H1 (cell line): ENCODE measurements around the gene BMF. TPM values are rescaled to one million over a fixed set of nuclear protein-coding genes. Genes with fewer than 3 reads are reported as not detected.
A peak's percentile ranks its signal among the peaks of the same experiment; 100 is the strongest.

Experiments used
- CTCF ChIA-PET: fragments of 300-600 bp; sonication (Branson Sonifier 250); formaldehyde crosslinking; loops from one replicate; lab custom pipeline; 2021; ENCODE audit not compliant: partially characterized antibody; lab: Charles Lee
- POLR2A ChIA-PET: fragments of 300-600 bp; sonication (Branson Sonifier 250); formaldehyde crosslinking; loops from one replicate; lab custom pipeline; 2021; ENCODE audit warnings: inconsistent platforms; ENCODE audit not compliant: partially characterized antibody; lab: Charles Lee
- DNase-seq, 2 experiments: peaks; one replicate each; pipeline versions ENCODE4 v3.0.0 to v3.0.0-alpha.2; 2010 to 2022; ENCODE audit warnings: low spot score in 2 of 2, low read depth in 1 of 2, mixed read lengths in 1 of 2
- FAIRE-seq: peaks from 2 replicates; lab custom pipeline; 2011; peaks lifted over from hg19 to GRCh38; lab: Jason Lieb, UNC
- H2AFZ ChIP-seq: 2 replicates; pipeline ENCODE4 v1.8.1; 2012; ENCODE audit warnings: low read length, inconsistent platforms
- H2AK5ac ChIP-seq: 2 replicates; pipeline ENCODE4 v1.6.1; 2013; ENCODE audit warnings: low read depth, low read length
- H2BK120ac ChIP-seq: replicated peaks from 2 replicates; pipeline ENCODE3; 2013; ENCODE audit warnings: low read depth, low read length, inconsistent platforms
- H2BK12ac ChIP-seq: 2 replicates; pipeline ENCODE4 v1.6.1; 2013; ENCODE audit warnings: low read depth, low read length
- H2BK15ac ChIP-seq: 2 replicates; pipeline ENCODE4 v1.6.1; 2013; ENCODE audit warnings: low read length
- H2BK20ac ChIP-seq: 2 replicates; pipeline ENCODE4 v1.6.1; 2013; ENCODE audit warnings: low read length
- H2BK5ac ChIP-seq: 2 replicates; pipeline ENCODE4 v1.6.1; 2013; ENCODE audit warnings: low read depth, low read length
- H3K14ac ChIP-seq: 2 replicates; pipeline ENCODE4 v1.6.1; 2013; ENCODE audit warnings: inconsistent platforms; ENCODE audit not compliant: insufficient read length
- H3K18ac ChIP-seq: 2 replicates; pipeline ENCODE4 v1.6.1; 2013; ENCODE audit warnings: low read length; ENCODE audit errors: extremely low read depth
- H3K23ac ChIP-seq: 2 replicates; pipeline ENCODE4 v1.6.1; 2013; ENCODE audit warnings: inconsistent platforms; ENCODE audit not compliant: insufficient read length
- H3K23me2 ChIP-seq: 2 replicates; pipeline ENCODE4 v1.6.1; 2013; ENCODE audit warnings: low read depth, low read length
- H3K27ac ChIP-seq: 2 replicates; pipeline ENCODE4 v1.6.1; 2011; ENCODE audit warnings: low read depth, low read length, inconsistent platforms
- H3K27me3 ChIP-seq, 4 experiments: replicated peaks in 1 of 4; 1 replicate in 1 of 4; 2 replicates in 3 of 4; pipeline versions ENCODE4 v1.6.1 to v1.8.1; 2011 to 2013; ENCODE audit warnings: low read length in 3 of 4, mild to moderate bottlenecking in 3 of 4, inconsistent platforms in 2 of 4, mixed read lengths in 2 of 4, moderate library complexity in 1 of 4; ENCODE audit not compliant: control insufficient read depth in 3 of 4, insufficient read depth in 3 of 4; ENCODE audit errors: extremely low read depth in 1 of 4
- H3K36me3 ChIP-seq, 4 experiments: 2 replicates each; pipeline versions ENCODE4 v1.6.1 to v1.8.1; 2011 to 2013; ENCODE audit warnings: mild to moderate bottlenecking in 4 of 4, low read length in 3 of 4, moderate library complexity in 2 of 4, control low read depth in 1 of 4, inconsistent platforms in 1 of 4; ENCODE audit not compliant: insufficient read depth in 4 of 4, control insufficient read depth in 2 of 4
- H3K4ac ChIP-seq: replicated peaks from 2 replicates; pipeline ENCODE3; 2013; ENCODE audit warnings: low read length, low read depth, mixed read lengths, inconsistent platforms; ENCODE audit not compliant: insufficient read length
- H3K4me1 ChIP-seq, 4 experiments: replicated peaks in 1 of 4; 1 replicate in 1 of 4; 2 replicates in 3 of 4; pipeline versions ENCODE4 v1.6.1 to v1.8.1; 2011 to 2013; ENCODE audit warnings: low read length in 3 of 4, inconsistent platforms in 2 of 4, mixed read lengths in 1 of 4; ENCODE audit not compliant: insufficient read depth in 4 of 4, control insufficient read depth in 3 of 4
- H3K4me2 ChIP-seq, 2 experiments: 2 replicates each; pipeline versions ENCODE4 v1.6.1 to v1.8.1; 2011 to 2013; ENCODE audit warnings: low read depth in 2 of 2, low read length in 2 of 2, control low read depth in 1 of 2, inconsistent platforms in 1 of 2, mild to moderate bottlenecking in 1 of 2; ENCODE audit not compliant: insufficient read depth in 1 of 2
- H3K4me3 ChIP-seq, 4 experiments: fragments of 200-600, 300-600 bp in 1 of 4; sonication (generic), shearing (Covaris generic), sonication (Bioruptor Twin) in 1 of 4; 2 replicates each; pipeline versions ENCODE4 v1.5.1 to v1.8.1; 2011 to 2016; ENCODE audit warnings: low read length in 4 of 4, low read depth in 3 of 4, control low read depth in 2 of 4, inconsistent platforms in 2 of 4, mild to moderate bottlenecking in 2 of 4, mixed read lengths in 1 of 4, moderate library complexity in 1 of 4; ENCODE audit not compliant: insufficient read depth in 2 of 4; ENCODE audit errors: extremely low read depth in 1 of 4
- H3K56ac ChIP-seq: replicated peaks from 2 replicates; pipeline ENCODE3; 2013; ENCODE audit warnings: low read depth, mild to moderate bottlenecking, mixed read lengths, low read length, inconsistent platforms; ENCODE audit not compliant: insufficient read length
- H3K79me1 ChIP-seq: 2 replicates; pipeline ENCODE4 v1.6.1; 2013; ENCODE audit warnings: low read depth, low read length, control low read depth
- H3K79me2 ChIP-seq, 2 experiments: 2 replicates each; pipeline versions ENCODE4 v1.6.1 to v1.8.1; 2012 to 2013; ENCODE audit warnings: low read length in 2 of 2, mild to moderate bottlenecking in 2 of 2, inconsistent platforms in 1 of 2; ENCODE audit not compliant: insufficient read depth in 2 of 2, control insufficient read depth in 1 of 2
- H3K9ac ChIP-seq, 4 experiments: replicated peaks in 1 of 4; 1 replicate in 1 of 4; 2 replicates in 3 of 4; pipeline versions ENCODE4 v1.6.1 to v1.8.1; 2011 to 2013; ENCODE audit warnings: low read depth in 3 of 4, low read length in 3 of 4, control low read depth in 2 of 4, mild to moderate bottlenecking in 2 of 4, moderate library complexity in 2 of 4, inconsistent platforms in 1 of 4; ENCODE audit errors: extremely low read depth in 1 of 4
- H3K9me3 ChIP-seq, 2 experiments: 2 replicates each; pipeline versions ENCODE4 v1.6.1 to v1.8.1; 2012 to 2013; ENCODE audit warnings: mild to moderate bottlenecking in 2 of 2, moderate library complexity in 2 of 2, control low read depth in 1 of 2, inconsistent platforms in 1 of 2, low read depth in 1 of 2, low read length in 1 of 2, mixed read lengths in 1 of 2; ENCODE audit not compliant: insufficient read depth in 2 of 2
- H4K20me1 ChIP-seq, 2 experiments: replicated peaks in 1 of 2; 2 replicates each; pipeline versions ENCODE3 to v1.8.1; 2011 to 2013; ENCODE audit warnings: inconsistent platforms in 2 of 2, low read length in 2 of 2, mild to moderate bottlenecking in 1 of 2; ENCODE audit not compliant: insufficient read depth in 2 of 2, control insufficient read depth in 1 of 2
- H4K5ac ChIP-seq: 2 replicates; pipeline ENCODE4 v1.6.1; 2013; ENCODE audit warnings: low read length, low read depth, mixed read lengths, inconsistent platforms; ENCODE audit not compliant: insufficient read length
- H4K8ac ChIP-seq: 2 replicates; pipeline ENCODE4 v1.8.0; 2013; ENCODE audit warnings: mild to moderate bottlenecking, moderate library complexity, low read length, inconsistent platforms; ENCODE audit not compliant: insufficient read depth; ENCODE audit errors: extremely low read depth
- H4K91ac ChIP-seq: replicated peaks from 2 replicates; pipeline ENCODE3; 2013; ENCODE audit warnings: low read length, mixed read lengths, inconsistent platforms; ENCODE audit not compliant: insufficient read length
- ATF2 ChIP-seq: IDR thresholded peaks from 2 replicates; pipeline ENCODE4 v1.6.1; 2012; ENCODE audit warnings: low read length, inconsistent platforms
- BRCA1 ChIP-seq: IDR thresholded peaks from 2 replicates; pipeline ENCODE4 v1.6.1; 2012; ENCODE audit warnings: low read depth, low read length, improper control_type of control experiment
- HDAC6 ChIP-seq: IDR thresholded peaks from one replicate; pipeline ENCODE4 v1.7.1; 2012; ENCODE audit warnings: low read depth, mild to moderate bottlenecking, inconsistent platforms, low read length, moderate library complexity
- MAFK ChIP-seq: IDR thresholded peaks from 2 replicates; pipeline ENCODE4 v1.6.1; 2012; ENCODE audit warnings: low read depth, mild to moderate bottlenecking, improper control_type of control experiment, low read length
- POU5F1 ChIP-seq: IDR thresholded peaks from 2 replicates; pipeline ENCODE4 v1.6.1; 2011; ENCODE audit warnings: low read depth, mild to moderate bottlenecking, low read length, moderate library complexity
- SAP30 ChIP-seq: fragments of 300-600 bp; sonication (generic); IDR thresholded peaks from 2 replicates; pipeline ENCODE4 v1.7.1; 2012; ENCODE audit warnings: low read length, moderate library complexity, mild to moderate bottlenecking, inconsistent platforms; ENCODE audit not compliant: insufficient read depth, insufficient replicate concordance
- SIN3A ChIP-seq, 2 experiments: IDR thresholded peaks in 1 of 2; conservative IDR thresholded peaks in 1 of 2; 2 replicates each; pipeline ENCODE4 v1.6.1; 2011 to 2012; ENCODE audit warnings: low read length in 2 of 2, improper control_type of control experiment in 1 of 2, low read depth in 1 of 2, mild to moderate bottlenecking in 1 of 2
- SIX5 ChIP-seq: IDR thresholded peaks from 2 replicates; pipeline ENCODE4 v1.6.1; 2011; ENCODE audit warnings: mild to moderate bottlenecking, low read depth, low read length
- SP4 ChIP-seq: IDR thresholded peaks from 2 replicates; pipeline ENCODE4 v1.6.1; 2012; ENCODE audit warnings: low read length, inconsistent platforms
- TAF1 ChIP-seq: IDR thresholded peaks from 2 replicates; pipeline ENCODE4 v1.6.1; 2011; ENCODE audit warnings: mild to moderate bottlenecking, low read depth, low read length
- TAF7 ChIP-seq: optimal IDR thresholded peaks from 2 replicates; pipeline ENCODE3; 2011; ENCODE audit warnings: low read depth, mild to moderate bottlenecking, inconsistent platforms, low read length, moderate library complexity, borderline replicate concordance
- WGBS, 2 experiments: shearing (Covaris generic) in 1 of 2; methylation state at CpG; one replicate each; pipeline versions ENCODE4 v1.1.6 to v1.1.7; 2013 to 2015; ENCODE audit warnings: low lambda C conversion rate in 2 of 2, mixed read lengths in 2 of 2, inconsistent platforms in 1 of 2, low coverage in 1 of 2, missing lambda C conversion rate in 1 of 2; ENCODE audit not compliant: insufficient replicate concordance in 2 of 2, insufficient coverage in 1 of 2, insufficient read length in 1 of 2; ENCODE audit errors: extremely low coverage in 1 of 2, missing lambda C conversion rate in 1 of 2; 5-methylcytosine and 5-hydroxymethylcytosine counted together
- polyA plus RNA-seq, 7 experiments: library from polyadenylated mRNA; depleted of rRNA in 3 of 7; stranded (reverse) in 5 of 7; unstranded in 2 of 7; fragments of >200 nt in 5 of 7; fragments of 200-250 nt in 2 of 7; gene quantifications; 1 replicate in 5 of 7; 2 replicates in 1 of 7; 4 replicates in 1 of 7; pipeline versions ENCODE4 v1.2.1 to v1.2.3, GENCODE V29; 2011 to 2013; ENCODE audit warnings: missing spikeins in 2 of 7, mixed read lengths in 2 of 7
- total RNA-seq: library from RNA; stranded (reverse); fragmentation: NEBNext Ultra II Directional; extraction: Animal tissue kit (Norgen Biotek cat#: 25700); gene quantifications from 2 replicates; pipeline ENCODE4 v1.2.1, GENCODE V29; 2021

BMF gene
- total and polyA plus RNA-seq, 2 of the 8 experiments (the other 6 are each of a cell fraction or from before 2014, with no cell fraction given): 21.2 to 24.2 TPM

- 89% methylated on average over 6 of the region's 6 CpGs; no CpG with 5 or more reads in 1 of the 2 experiments for WGBS, 2 experiments
- 0 out of 2 replicates have a peak overlapping the region, but pooled peaks have one; percentile 53 for H2BK15ac ChIP-seq
- H3K4me3 ChIP-seq: no peak overlapping the region
- H3K56ac ChIP-seq: no peak overlapping the region
- H3K14ac ChIP-seq: no peak overlapping the region
- H2AK5ac ChIP-seq: no peak overlapping the region
- H3K23me2 ChIP-seq: no peaks in the 10 kb centered on the region
- no peak overlapping the region for H4K8ac ChIP-seq
- H3K18ac ChIP-seq: no peak overlapping the region
- POLR2A ChIA-PET: interaction anchor here (1.2 to 5.3 kb wide), 4 partner anchors 12 to 39 kb away, joined by 3 to 26 read pairs (median 12); partner anchors contain the start of gene BMF
- H3K4me1 ChIP-seq: peaks cover 4 to 16% (median 12%) of the 10 kb centered on the region in 4 experiments; a peak in 5 of 7 replicates
- no peak overlapping the region for H2BK12ac ChIP-seq
- H4K5ac ChIP-seq: no peak overlapping the region
- H3K4me2 ChIP-seq: no peak overlapping the region
- no peak overlapping the region for H3K27ac ChIP-seq
- no peak overlapping the region for H4K91ac ChIP-seq
- no peak overlapping the region for H2BK120ac ChIP-seq
- H2BK20ac ChIP-seq: 0 out of 2 replicates have a peak overlapping the region, but pooled peaks have one; percentile 52
- no peaks in the 10 kb centered on the region for H3K79me2 ChIP-seq
- no peaks in the 10 kb centered on the region for H4K20me1 ChIP-seq
- H3K9ac ChIP-seq: no peak overlapping the region
- no peaks in the 10 kb centered on the region for H3K36me3 ChIP-seq
- no peaks in the 10 kb centered on the region for H3K79me1 ChIP-seq
- H3K27me3 ChIP-seq: no peaks in the 10 kb centered on the region
- H3K4ac ChIP-seq: no peak overlapping the region
- FAIRE-seq: no peak
- H2AFZ ChIP-seq: no peak overlapping the region
- H3K9me3 ChIP-seq: no peaks in the 10 kb centered on the region
- DNase-seq: peak in 1 of 2 experiments; percentile 37
- H3K23ac ChIP-seq: no peak overlapping the region
- H2BK5ac ChIP-seq: no peak overlapping the region
- CTCF ChIA-PET: interaction anchor here (0.7 to 2.5 kb wide), 5 partner anchors 10 to 77 kb away, joined by 3 to 19 read pairs (median 4); no protein-coding TSS in a partner anchor
- no peak for TF ChIP-seq MAFK
- TF ChIP-seq TAF1: no peak
- TF ChIP-seq SIX5: no peak
- no peak for TF ChIP-seq POU5F1
- TF ChIP-seq ATF2: no peak
- no peak for TF ChIP-seq HDAC6
- no peak for TF ChIP-seq SAP30
- TF ChIP-seq BRCA1: no peak
- TF ChIP-seq SIN3A (conservative IDR thresholded peaks at IDR 0.05 in 1 of 2, IDR thresholded peaks at IDR 0.05 in 1 of 2; ENCODE audit: low read depth in 1 of 2, low read length in 2 of 2): no peak
- no peak for TF ChIP-seq TAF7
- TF ChIP-seq SP4: no peak
These were observed 13.4 kb upstream of the BMF start for GRCh38 chr15:40121911-40122638.
